IPS-18a (cell line): ENCODE results near the gene KCNK1.
A peak's percentile ranks its signal among the peaks of the same experiment; 100 is the strongest.

Source experiments
- H3K27ac ChIP-seq: one replicate; pipeline ENCODE4 v1.5.1; 2013; ENCODE audit warnings: low read length
- H3K27me3 ChIP-seq: one replicate; pipeline ENCODE4 v1.6.1; 2013; ENCODE audit warnings: mild to moderate bottlenecking, low read length; ENCODE audit not compliant: control insufficient read depth, insufficient read depth
- H3K36me3 ChIP-seq: one replicate; pipeline ENCODE4 v1.6.1; 2013; ENCODE audit warnings: low read depth, low read length; ENCODE audit not compliant: control insufficient read depth
- H3K4me1 ChIP-seq: one replicate; pipeline ENCODE4 v1.6.1; 2013; ENCODE audit warnings: low read depth, low read length; ENCODE audit not compliant: control insufficient read depth
- H3K4me3 ChIP-seq: one replicate; pipeline ENCODE4 v1.5.1; 2013; ENCODE audit warnings: low read length
- H3K9ac ChIP-seq: one replicate; pipeline ENCODE4 v1.6.1; 2013; ENCODE audit warnings: mild to moderate bottlenecking, low read length, moderate library complexity
- H3K9me3 ChIP-seq: one replicate; pipeline ENCODE4 v1.6.1; 2013; ENCODE audit warnings: low read depth, low read length; ENCODE audit not compliant: control insufficient read depth

Gene KCNK1

DNA sequence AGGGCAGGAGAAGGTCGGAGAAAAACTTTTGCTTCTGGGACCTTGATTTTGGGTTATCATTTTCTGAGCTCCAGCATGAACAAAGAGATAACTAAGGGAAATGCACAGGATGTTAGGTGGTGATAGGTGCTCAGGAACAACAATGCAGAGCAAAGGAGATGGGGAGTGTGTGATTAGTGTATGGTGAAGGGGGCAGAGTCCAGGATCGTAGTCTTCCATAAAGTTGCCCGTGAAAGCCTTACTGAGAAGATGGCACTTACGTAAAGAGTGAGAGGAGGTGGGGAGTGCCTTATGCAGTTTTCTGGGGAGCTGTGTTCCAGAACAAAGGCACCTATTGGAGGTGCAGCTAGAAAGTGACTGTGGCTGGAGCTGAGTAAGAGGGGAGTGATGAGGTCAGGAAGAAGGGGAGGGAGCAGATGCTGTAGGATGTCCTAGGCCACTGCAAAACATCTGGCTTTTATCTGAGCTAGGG lies 11.6 kb downstream of the KCNK1 start:
- Histone ChIP-seq H3K27ac (no peak overlapping the region), H3K9ac (no peak overlapping the region), H3K27me3 (no peaks in the 10 kb centered on the region), H3K4me1 (no peaks in the 10 kb centered on the region), H3K4me3 (no peak overlapping the region), H3K36me3 (no peaks in the 10 kb centered on the region), H3K9me3 (no peaks in the 10 kb centered on the region)

DNA sequence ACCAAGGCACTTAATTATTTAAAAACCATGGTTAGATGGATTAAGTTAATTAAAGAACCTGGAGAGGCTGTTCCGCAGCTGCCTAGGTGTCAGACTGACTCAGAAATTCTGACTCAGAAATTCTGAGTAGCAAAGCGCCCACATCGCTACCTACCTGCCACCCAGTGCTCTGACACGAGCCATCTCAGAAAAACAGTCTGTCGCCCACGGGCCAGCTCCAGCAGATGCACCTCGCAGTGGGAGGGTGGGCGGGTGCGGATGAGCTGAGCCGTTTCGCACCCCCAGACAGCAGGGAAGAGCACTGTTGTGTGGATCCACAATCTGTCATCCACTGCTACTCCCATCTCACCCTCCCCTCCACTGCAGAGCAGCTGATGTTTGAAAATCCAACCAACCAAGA lies 13.5 kb downstream of the KCNK1 start:
- Histone ChIP-seq H3K4me3 (no peak overlapping the region), H3K27me3 (no peaks in the 10 kb centered on the region), H3K27ac (no peak overlapping the region), H3K36me3 (no peaks in the 10 kb centered on the region), H3K4me1 (no peaks in the 10 kb centered on the region), H3K9me3 (no peaks in the 10 kb centered on the region), H3K9ac (no peak overlapping the region)

DNA sequence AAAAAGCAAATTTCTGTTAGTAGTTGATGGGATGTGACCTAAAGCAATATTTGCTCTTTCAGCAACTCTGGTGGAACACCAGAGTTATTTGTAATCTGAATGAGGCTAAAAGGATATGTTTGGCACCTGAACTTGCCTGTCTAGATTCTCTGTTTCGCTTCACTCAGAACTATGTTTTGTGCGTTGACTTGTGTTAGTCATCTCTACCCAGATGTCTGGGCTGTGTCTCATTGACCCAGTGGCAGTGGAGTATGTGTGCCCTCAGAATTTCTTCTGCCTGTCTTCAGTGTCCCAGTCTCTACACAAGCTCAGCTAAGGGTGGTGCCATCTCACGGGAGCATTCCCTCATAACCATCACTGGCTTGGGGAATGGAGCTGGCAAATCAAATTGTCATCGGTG lies 13.9 kb downstream of the KCNK1 start:
- no peak overlapping the region for H3K4me3 ChIP-seq
- H3K9ac ChIP-seq = no peak overlapping the region
- no peaks in the 10 kb centered on the region for H3K9me3 ChIP-seq
- H3K27me3 ChIP-seq = no peaks in the 10 kb centered on the region
- no peak overlapping the region for H3K27ac ChIP-seq
- H3K4me1 ChIP-seq = no peaks in the 10 kb centered on the region
- H3K36me3 ChIP-seq = no peaks in the 10 kb centered on the region

DNA sequence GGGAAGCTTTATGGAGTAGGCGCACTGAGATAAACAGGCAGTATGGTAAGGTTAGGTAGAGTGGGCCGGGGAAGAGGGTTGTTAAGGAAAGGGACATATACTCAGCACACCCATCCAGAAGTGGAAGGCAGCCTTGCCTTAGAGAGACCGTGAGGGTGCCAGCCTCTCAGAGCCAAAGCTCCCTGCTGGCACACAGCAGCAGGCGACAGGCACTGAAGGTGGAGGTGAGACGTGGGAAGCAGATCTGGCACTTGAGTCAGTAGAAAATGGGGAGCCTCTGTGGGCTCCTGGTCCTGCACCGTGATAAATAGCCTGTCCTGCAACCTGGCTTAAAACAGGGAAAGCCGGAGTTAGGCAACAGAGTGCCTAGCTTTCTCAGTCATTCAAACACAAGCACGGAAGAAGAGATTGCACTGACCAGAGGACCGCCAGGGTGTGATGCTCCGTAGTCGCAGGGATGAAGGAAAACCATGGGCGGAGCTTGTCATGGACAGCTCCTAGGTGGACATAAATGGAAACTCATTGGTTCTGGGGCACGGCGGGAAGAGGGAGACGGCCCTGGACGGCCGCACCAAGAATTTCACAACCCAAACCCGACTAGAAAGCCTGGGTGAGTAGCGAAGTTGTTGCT lies 15.5 kb downstream of the KCNK1 start:
- no peak overlapping the region for H3K4me3 ChIP-seq
- no peak overlapping the region for H3K27ac ChIP-seq
- no peaks in the 10 kb centered on the region for H3K27me3 ChIP-seq
- no peaks in the 10 kb centered on the region for H3K36me3 ChIP-seq
- H3K4me1 ChIP-seq = no peaks in the 10 kb centered on the region
- H3K9ac ChIP-seq = no peak overlapping the region
- H3K9me3 ChIP-seq = no peaks in the 10 kb centered on the region

DNA sequence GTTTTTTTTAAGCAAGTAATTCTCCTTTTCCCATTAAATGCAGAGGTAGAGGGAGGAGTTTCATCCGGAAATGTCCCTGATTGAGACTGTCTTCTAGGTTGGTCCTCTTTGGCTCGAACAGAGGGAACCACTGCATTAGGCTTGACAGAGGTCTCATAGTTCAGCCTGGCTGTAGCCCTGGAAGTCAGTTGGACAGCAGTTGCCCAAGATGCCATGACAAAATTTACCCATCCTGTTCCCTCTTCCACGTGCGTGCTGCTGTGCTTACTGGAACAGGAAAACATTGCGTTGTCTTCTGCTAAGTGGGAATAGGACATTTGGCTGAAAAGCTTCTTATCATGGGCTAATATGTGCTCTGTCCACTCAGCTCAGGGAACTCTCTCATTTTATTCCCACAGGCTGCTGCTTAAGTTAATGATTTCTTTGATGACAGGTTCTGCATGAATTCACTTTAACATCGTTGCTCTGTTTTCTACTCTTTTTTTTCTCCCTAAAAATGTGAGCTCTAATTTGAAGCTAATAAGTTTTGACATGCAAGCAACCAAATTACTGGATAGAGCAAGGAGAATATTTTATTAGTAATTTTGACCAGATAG lies 18.0 kb downstream of the KCNK1 start:
- Histone ChIP-seq H3K9ac (no peak overlapping the region), H3K4me3 (no peak overlapping the region), H3K27me3 (no peaks in the 10 kb centered on the region), H3K9me3 (no peaks in the 10 kb centered on the region), H3K4me1 (peaks cover 10% of the 10 kb centered on the region), H3K36me3 (no peaks in the 10 kb centered on the region), H3K27ac (no peak overlapping the region)

DNA sequence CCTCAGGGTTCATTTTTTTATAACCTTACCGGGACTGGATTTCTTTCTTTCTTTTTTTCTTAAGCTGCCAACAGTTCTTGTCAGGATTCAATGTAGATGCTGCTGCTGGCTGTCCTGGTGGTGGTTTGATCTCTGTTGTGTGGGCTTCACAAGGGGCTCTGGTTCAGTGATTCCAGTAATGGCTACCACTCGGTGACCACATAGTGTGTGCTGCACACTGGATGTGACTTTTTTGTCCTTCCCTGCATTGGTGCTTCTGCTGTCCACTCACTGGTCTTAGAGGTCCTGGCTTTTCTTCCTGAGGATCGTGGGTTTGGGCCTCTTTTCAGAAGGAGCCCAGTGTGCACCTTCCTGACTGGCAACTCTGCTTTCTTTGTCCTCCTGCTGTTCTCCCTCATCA lies 18.5 kb downstream of the KCNK1 start:
- Histone ChIP-seq H3K9me3 (no peaks in the 10 kb centered on the region), H3K27me3 (no peaks in the 10 kb centered on the region), H3K27ac (no peak overlapping the region), H3K36me3 (no peaks in the 10 kb centered on the region), H3K4me1 (peaks cover 10% of the 10 kb centered on the region), H3K4me3 (no peak overlapping the region), H3K9ac (no peak overlapping the region)

DNA sequence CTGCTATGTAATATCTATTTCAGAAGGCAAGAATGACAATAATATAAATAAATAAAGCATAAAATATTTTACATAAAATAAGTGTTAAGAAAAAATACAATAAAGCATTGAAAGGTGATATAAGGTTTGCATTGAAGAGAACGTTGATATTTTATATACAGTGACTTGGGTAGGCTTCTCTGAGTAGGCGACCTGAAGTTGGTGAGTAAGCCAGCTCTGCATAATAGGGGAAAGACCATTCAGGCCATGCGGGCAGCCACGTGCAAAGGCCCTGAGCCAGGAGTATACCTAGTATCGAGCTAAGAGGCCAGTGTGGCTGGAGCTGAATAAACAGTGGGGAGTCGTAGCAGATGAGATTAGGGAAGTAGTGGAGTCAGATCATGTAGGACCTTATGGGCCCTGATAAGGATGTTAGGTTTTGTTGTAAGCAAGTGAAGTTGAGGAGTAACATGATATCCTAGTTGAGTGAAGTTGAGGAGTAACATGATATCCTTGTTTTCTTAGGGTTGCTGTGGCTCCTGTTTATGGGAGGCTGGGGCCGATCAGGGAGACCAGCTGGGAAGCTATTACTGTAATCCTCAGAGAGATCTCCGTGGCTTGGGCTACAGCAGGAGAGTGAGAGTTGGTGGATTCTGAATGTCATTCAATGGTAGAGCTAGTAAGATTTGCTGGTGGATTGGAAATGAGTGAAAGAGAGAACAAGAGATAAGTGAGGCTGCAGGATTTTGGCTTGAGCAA lies 22.0 kb downstream of the KCNK1 start:
- Histone ChIP-seq H3K9ac (no peak overlapping the region), H3K27ac (peak overlapping the region; percentile 22), H3K27me3 (no peaks in the 10 kb centered on the region), H3K4me1 (peaks cover 10% of the 10 kb centered on the region), H3K36me3 (no peaks in the 10 kb centered on the region), H3K4me3 (no peak overlapping the region), H3K9me3 (no peaks in the 10 kb centered on the region)

DNA sequence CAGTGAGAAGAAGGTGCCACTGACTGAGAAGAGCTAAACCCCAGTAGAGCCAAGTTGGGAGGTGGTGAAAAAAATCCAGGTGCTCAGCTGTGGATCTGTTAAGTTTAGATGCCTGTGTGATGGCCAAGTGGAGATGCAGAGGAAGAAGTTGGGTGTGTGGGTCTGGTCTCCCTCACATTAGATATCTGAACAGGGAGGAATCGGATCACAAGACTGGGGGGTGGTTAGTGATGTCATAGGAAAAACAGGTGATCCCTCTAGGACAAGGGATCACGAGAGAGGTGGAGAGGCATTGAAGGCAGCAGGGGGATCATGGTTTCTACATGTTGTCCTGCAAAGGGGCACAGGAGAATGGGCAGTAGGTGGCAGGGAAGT lies 22.6 kb downstream of the KCNK1 start:
- Histone ChIP-seq H3K4me3 (no peak overlapping the region), H3K9ac (no peak overlapping the region), H3K27me3 (no peaks in the 10 kb centered on the region), H3K9me3 (no peaks in the 10 kb centered on the region), H3K36me3 (no peaks in the 10 kb centered on the region), H3K4me1 (peaks cover 10% of the 10 kb centered on the region), H3K27ac (no peak overlapping the region)

DNA sequence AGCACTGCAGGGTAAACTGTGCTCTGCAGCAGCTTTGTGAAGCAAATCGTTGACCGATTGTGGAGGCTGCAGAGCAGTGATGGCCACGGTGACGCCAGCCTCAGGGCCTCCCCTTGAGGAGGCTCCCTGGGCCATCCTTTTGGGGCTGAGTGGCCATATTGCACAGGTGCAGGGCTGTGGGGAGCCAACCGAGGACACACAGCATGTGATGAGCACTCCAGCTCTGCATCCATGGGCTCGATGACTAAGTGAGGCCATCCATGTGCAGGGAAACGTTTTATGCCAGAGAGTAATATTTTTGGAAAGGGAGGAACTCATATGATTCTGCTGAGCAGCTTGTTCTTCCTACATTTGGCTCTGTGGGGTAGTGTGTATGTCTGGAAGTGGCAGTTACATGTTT lies 24.6 kb downstream of the KCNK1 start:
- H3K4me3 ChIP-seq = no peak overlapping the region
- no peak overlapping the region for H3K9ac ChIP-seq
- peaks cover 10% of the 10 kb centered on the region for H3K4me1 ChIP-seq
- no peaks in the 10 kb centered on the region for H3K36me3 ChIP-seq
- no peak overlapping the region for H3K27ac ChIP-seq
- H3K9me3 ChIP-seq = no peaks in the 10 kb centered on the region
- H3K27me3 ChIP-seq = no peaks in the 10 kb centered on the region

DNA sequence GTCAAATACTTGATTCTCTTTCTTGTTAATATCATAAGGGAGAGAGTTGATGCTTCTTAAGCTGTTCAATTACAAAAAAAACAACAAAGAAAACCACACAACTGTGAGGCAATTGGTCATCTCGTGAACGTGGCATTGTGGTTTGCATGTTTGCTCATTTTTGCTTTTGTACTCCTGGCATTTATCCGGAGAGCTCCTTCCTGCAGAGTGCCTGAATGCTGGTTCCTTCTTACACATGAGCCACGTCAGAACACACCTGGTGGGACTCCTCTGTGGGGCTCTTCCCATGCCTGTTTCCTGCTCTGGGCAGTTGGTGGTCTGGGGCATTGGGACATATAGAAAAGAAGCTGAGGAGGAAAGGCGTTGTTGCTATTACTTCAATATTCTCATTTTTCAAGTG lies 25.7 kb downstream of the KCNK1 start:
- Histone ChIP-seq H3K9ac (no peak overlapping the region), H3K36me3 (no peaks in the 10 kb centered on the region)

DNA sequence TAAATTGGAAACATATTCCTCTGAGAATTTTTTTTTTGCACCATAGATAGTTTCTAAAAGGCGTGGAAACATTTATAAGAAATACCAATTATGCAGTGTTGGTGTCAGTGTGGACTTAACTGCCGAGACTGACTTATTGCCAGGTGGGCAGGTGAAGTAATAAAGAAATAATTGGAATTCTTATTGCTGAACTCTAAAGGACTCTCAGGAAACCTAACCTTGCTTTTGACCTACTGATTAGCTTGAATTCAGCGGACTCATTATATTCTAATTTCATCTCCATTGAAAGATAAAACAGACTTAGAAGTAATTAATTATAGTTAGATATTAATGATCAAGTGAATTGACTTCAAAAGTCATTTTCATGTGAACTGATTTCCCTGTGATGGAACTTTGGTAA lies 26.3 kb downstream of the KCNK1 start:
- H3K4me1 ChIP-seq = peaks cover 10% of the 10 kb centered on the region
- H3K4me3 ChIP-seq = no peak overlapping the region
- H3K9ac ChIP-seq = no peak overlapping the region
- no peaks in the 10 kb centered on the region for H3K36me3 ChIP-seq
- H3K27me3 ChIP-seq = no peaks in the 10 kb centered on the region
- no peaks in the 10 kb centered on the region for H3K9me3 ChIP-seq
- H3K27ac ChIP-seq = no peak overlapping the region

More for the DNA sequence above, 25.7 kb downstream of the KCNK1 start:
- peaks cover 10% of the 10 kb centered on the region for H3K4me1 ChIP-seq
- H3K27me3 ChIP-seq = no peaks in the 10 kb centered on the region
- no peaks in the 10 kb centered on the region for H3K9me3 ChIP-seq
- no peak overlapping the region for H3K27ac ChIP-seq
- no peak overlapping the region for H3K4me3 ChIP-seq

DNA sequence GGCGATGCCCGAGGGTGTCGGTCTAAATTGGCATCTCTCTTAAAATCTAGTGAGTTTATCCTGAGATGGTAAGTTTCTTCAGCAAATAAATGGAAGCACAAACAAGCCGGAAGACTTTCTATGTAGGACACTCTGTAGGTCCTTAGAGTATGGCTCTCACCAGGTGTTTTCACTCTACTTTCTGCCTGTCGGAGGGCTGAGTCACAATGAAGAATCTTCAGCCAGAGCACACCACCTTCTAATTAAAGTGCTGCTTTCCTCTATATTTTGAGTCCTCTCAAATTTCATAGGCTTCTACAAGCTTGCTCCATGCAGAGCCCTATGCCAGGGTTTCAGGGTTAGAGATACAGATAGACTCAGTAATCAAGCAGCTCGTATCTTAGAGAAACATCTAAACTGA lies 27.1 kb downstream of the KCNK1 start:
- H3K4me3 ChIP-seq = no peak overlapping the region
- H3K27me3 ChIP-seq = no peaks in the 10 kb centered on the region

More for the DNA sequence above, 27.1 kb downstream of the KCNK1 start:
- no peak overlapping the region for H3K9ac ChIP-seq
- H3K27ac ChIP-seq = no peak overlapping the region
- H3K4me1 ChIP-seq = peaks cover 6% of the 10 kb centered on the region
- no peaks in the 10 kb centered on the region for H3K36me3 ChIP-seq
- H3K9me3 ChIP-seq = no peaks in the 10 kb centered on the region
